Neural crest cell (in vitro differentiated cells): ENCODE measurements around the gene ZNF514. TPM values are rescaled to one million over a fixed set of nuclear protein-coding genes. Genes with fewer than 3 reads are reported as not detected.

ENCODE experiments used
- DNase-seq: peaks from one replicate; pipeline ENCODE4 v3.0.0; 2021; ENCODE audit warnings: low read depth, mixed read lengths, low spot score
- H3K27ac Mint-ChIP-seq: one replicate; pipeline ENCODE4 v1.8.0; 2021; ENCODE audit warnings: mild to moderate bottlenecking, mixed read lengths; ENCODE audit not compliant: unreplicated experiment
- H3K27me3 Mint-ChIP-seq: 2 replicates; pipeline ENCODE4 v1.8.0; 2021; ENCODE audit warnings: low read depth, mild to moderate bottlenecking, mixed read lengths
- H3K36me3 Mint-ChIP-seq: 2 replicates; pipeline ENCODE4 v1.8.0; 2021; ENCODE audit warnings: low read depth, mild to moderate bottlenecking, mixed read lengths
- H3K4me1 Mint-ChIP-seq: 2 replicates; pipeline ENCODE4 v1.8.0; 2021; ENCODE audit warnings: mixed read lengths
- H3K4me3 Mint-ChIP-seq: one replicate; pipeline ENCODE4 v1.8.0; 2021; ENCODE audit warnings: mild to moderate bottlenecking, mixed read lengths
- H3K9me3 Mint-ChIP-seq: 2 replicates; pipeline ENCODE4 v1.8.0; 2021; ENCODE audit warnings: mixed read lengths
- total RNA-seq: library from RNA; stranded (reverse); gene quantifications from 2 replicates; pipeline ENCODE4 v1.2.1, GENCODE V29; 2021
- TF ChIP-seq, protein P1 (sequence below): fragments of 200-600 bp; sonication (generic); conservative IDR thresholded peaks from 2 replicates; pipeline ENCODE4 v1.5.0; 2021; ENCODE audit warnings: antibody characterized with exemption, mild to moderate bottlenecking

ZNF514 gene
- total RNA-seq, 1 donor from 2014 or later, result 22.6 TPM

DNA sequence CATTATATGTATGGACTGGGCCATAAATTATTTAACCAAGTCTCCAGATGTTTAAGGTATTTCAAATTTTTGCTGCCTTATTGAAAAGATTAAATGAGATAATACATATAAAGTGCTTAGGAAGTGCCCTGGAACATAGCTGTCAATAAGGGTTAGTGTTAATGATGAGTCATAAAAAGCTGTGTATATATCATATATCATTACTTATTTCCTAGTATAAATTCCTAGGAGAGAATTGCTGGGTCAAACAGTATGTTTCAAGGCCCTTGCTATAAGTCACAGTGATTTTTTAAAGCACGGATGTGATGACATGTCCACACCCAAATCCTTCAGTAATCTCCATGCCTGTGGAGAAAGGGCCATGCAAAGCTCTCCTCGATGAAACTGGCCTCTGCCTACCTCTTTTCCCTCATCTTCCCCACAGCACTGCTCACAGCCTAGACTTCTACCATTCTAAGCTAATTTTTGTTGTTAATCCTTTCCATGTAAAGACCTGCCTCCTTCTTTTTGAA lies 14.4 kb upstream of the ZNF514 start:
- no peaks in the 10 kb centered on the region for H3K9me3 Mint-ChIP-seq
- H3K36me3 Mint-ChIP-seq, result peaks cover 5% of the 10 kb centered on the region
- no peak overlapping the region for H3K27ac Mint-ChIP-seq

DNA sequence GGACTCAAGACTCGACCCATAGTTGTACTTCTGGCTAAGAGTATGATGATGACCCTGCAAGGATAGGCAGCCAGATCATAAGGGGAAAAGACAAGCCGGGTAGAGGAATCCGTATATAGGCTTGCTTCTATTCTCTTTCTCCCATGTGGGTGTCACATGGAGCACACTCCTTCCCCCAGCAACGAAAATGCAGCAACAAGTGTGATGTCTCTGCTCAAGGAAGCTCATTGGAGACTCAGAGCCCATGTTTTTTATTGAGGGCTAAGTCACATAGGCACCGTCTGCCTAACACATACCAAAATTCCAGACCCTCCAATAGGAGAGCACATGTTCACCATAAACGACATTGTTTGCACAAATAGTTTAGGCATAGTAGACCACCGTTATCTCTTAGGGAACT lies 12.3 kb upstream of the ZNF514 start:
- DNase-seq, result no peak

More for the DNA sequence above, 14.4 kb upstream of the ZNF514 start:
- no peaks in the 10 kb centered on the region for H3K27me3 Mint-ChIP-seq
- TF ChIP-seq, protein P1, sequence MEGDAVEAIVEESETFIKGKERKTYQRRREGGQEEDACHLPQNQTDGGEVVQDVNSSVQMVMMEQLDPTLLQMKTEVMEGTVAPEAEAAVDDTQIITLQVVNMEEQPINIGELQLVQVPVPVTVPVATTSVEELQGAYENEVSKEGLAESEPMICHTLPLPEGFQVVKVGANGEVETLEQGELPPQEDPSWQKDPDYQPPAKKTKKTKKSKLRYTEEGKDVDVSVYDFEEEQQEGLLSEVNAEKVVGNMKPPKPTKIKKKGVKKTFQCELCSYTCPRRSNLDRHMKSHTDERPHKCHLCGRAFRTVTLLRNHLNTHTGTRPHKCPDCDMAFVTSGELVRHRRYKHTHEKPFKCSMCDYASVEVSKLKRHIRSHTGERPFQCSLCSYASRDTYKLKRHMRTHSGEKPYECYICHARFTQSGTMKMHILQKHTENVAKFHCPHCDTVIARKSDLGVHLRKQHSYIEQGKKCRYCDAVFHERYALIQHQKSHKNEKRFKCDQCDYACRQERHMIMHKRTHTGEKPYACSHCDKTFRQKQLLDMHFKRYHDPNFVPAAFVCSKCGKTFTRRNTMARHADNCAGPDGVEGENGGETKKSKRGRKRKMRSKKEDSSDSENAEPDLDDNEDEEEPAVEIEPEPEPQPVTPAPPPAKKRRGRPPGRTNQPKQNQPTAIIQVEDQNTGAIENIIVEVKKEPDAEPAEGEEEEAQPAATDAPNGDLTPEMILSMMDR, result no peak
- DNase-seq, result no peak
- H3K4me3 Mint-ChIP-seq, result no peak overlapping the region
- no peaks in the 10 kb centered on the region for H3K4me1 Mint-ChIP-seq

DNA sequence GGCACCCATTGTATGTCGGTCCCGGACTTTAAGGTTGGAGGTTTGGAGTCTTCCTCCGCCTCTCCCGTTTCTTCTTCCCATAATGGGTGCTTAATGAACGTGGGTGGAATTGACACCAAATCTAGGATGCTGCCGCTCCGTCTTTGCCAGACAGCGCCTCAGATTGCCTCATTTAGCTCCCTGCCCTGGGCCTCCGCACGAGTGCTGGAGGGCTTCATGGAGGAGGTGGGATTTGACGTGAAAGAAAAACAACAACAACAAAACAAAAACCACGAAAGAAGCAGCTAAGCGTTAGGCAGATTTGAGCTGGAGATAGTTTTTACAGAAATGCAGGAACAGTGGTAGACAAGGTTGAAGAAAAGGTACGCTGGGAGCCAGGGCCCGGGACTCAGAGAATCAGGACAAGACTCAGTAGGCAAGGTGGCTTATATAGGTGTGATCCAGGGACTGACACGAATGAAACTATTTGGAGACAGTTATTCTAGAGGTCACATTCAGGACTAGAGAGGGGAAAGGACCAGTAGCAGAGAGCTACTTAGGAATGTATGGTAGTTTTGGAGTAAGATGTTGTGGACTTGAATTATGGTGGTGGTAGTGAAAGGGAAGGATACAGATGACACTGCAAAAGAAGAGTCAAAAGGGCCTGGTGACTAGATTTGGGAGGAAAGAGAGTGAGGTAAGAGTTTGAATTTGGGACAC lies 6.6 kb upstream of the ZNF514 start:
- Mint-ChIP-seq H3K27me3 (no peaks in the 10 kb centered on the region), H3K9me3 (no peaks in the 10 kb centered on the region), H3K4me1 (peaks cover 31% of the 10 kb centered on the region), H3K27ac (peak overlapping the region; percentile 45), H3K36me3 (no peaks in the 10 kb centered on the region), H3K4me3 (peak overlapping the region; percentile 100)
- TF ChIP-seq, protein P1, result no peak
- DNase-seq, result no peak

More for the DNA sequence above, 12.3 kb upstream of the ZNF514 start:
- H3K27ac Mint-ChIP-seq, result no peak overlapping the region
- H3K4me3 Mint-ChIP-seq, result no peak overlapping the region
- TF ChIP-seq, protein P1, result no peak
- no peaks in the 10 kb centered on the region for H3K27me3 Mint-ChIP-seq
- H3K9me3 Mint-ChIP-seq, result no peaks in the 10 kb centered on the region
- peaks cover under 1% of the 10 kb centered on the region for H3K36me3 Mint-ChIP-seq
- H3K4me1 Mint-ChIP-seq, result peaks cover under 1% of the 10 kb centered on the region

DNA sequence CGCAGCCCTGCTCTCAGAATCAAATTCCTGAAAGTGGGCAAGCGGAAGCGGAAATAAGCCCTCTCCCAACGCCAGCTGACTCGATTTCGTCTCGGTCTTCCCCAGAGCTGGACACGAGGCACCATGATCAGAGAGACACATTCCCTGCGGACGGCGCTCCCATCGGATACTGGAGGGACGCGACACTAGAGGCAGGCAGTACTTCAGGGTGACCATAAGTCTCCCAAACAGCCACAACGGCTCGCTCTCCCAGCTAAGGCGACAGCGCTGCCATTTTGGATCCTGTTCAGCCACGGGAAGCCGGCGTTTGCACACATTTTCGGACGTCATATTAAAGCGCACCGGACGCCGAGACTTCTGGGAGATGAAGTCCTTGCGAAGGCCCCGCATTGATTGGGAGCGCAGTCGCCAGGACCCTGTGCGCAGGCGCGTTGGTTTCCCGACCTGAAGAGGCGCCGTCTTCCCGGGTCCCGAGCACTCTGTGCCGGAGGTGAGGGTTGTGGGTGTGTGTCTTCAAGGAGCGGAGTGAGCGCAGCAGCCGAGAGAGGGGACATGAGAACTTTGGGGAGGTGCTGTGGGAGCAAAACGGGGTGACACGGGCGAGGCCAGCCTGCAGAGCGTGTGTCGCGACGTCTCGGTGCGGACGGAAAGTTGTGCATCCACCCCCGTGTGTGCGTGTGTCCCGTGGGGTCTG lies 5.9 kb upstream of the ZNF514 start, which contains the start of gene ZNF2:
Gene ZNF2, plus strand, starts transcription at position 439 of the 694 bp plus-strand sequence. CDS start 10,418 bp downstream, outside the sequence.
- Mint-ChIP-seq H3K4me1 (peaks cover 31% of the 10 kb centered on the region), H3K27me3 (no peaks in the 10 kb centered on the region), H3K36me3 (no peaks in the 10 kb centered on the region), H3K27ac (peak within 1 kb of the TSS; percentile 98), H3K4me3 (peak within 1 kb of the TSS; percentile 100), H3K9me3 (no peaks in the 10 kb centered on the region)
- peak; percentile 92 for DNase-seq
- TF ChIP-seq, protein P1, result no peak

DNA sequence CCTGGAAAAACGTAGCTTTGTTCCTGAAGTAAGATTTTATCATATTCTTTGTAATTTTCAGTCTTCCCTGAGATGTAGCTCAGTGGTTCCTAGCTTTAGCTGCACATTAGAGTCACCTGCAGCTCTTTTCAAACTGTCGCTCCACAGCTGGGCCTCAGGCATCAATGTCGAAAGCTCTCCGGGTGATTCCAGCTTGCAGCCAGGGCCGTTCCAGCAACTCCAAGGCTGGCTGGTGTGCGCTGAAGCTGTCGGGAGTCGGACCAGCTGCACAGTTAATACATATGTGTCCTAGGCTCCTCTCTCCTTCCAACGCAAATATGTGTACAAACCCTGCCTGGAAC lies 5.4 kb upstream of the ZNF514 start:
- H3K36me3 Mint-ChIP-seq, result no peaks in the 10 kb centered on the region
- DNase-seq, result no peak
- no peaks in the 10 kb centered on the region for H3K9me3 Mint-ChIP-seq
- no peaks in the 10 kb centered on the region for H3K27me3 Mint-ChIP-seq
- peak overlapping the region; percentile 98 for H3K27ac Mint-ChIP-seq
- H3K4me1 Mint-ChIP-seq, result peaks cover 36% of the 10 kb centered on the region
- peak overlapping the region; percentile 100 for H3K4me3 Mint-ChIP-seq
- TF ChIP-seq, protein P1, result no peak
